NOMO-1 treated with dmso at 0.1 percent for 144 hours (cell line): ENCODE data around the gene NPY4R.
"Not testable (repeated sequence)": the region's sequence is repeated elsewhere in the genome, so short reads cannot be mapped to it uniquely, and the experiment has no call there.

Experiments used
- DNase-seq: peaks from one replicate; lab custom pipeline; 2025; ENCODE audit not compliant: unreplicated experiment; lab: John Stamatoyannopoulos, UW

Gene NPY4R

GRCh38 chr10:46457071-46457470, 8.7 kb downstream of the NPY4R start:
- DNase-seq = not testable (repeated sequence)

DNA sequence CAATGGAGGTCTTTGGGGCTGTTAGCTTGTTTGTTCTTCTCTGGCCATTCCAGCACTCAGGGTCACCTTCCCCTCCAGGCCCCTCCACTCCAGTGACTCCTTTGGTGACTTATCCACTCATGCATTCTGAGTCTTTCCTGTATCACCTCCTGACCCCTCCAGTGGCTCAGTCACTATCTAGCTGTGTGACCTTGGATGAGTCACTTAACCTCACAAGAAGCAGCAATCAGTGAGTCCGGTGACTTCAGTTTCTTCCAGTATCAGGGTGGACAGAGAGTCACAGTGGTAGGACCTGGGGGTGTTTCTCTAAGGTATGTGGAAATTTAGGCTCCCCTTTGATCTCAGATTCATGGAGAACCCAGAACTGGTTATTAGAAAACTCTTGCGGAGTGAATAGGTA, 9.8 kb downstream of the NPY4R start:
- not testable (repeated sequence) for DNase-seq

DNA sequence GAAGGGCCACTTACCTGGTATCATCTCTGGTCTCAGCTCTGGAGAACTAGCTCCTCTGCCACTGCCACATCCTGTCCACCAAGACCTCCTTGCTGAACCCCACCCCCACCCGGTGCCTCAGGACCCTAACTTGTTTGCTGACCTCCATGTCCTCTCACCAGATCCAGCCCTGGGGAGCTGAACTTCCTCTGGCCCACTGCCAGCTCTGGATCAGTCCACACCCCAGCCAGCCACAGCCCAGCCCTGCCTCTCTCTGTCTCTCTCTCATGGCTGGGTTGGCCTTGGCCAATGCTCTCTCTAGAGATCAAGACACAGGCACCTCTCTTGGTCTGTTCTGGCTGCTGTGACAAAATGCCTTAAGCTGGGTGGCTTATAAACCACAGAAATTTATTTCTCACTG, 14.4 kb downstream of the NPY4R start:
- DNase-seq = not testable (repeated sequence)

DNA sequence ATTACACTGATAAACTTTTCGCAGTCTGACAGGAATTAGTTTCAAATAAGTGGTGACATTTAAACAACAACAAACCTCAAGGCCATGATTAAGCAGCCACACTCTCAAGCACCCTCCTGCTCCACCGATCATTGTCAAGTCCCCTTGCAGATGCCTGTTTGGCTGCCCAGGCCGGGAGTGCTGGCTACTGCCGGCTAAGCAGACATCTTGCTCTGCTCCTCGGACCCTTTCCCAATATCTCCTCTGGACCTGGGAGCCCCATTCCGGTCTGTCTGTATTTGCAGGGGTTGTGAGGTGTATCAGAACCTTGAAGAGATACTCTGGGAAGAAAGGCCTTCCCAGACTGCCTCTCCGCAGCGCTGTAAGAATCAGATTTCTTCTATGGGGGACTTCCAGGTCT, 14.9 kb downstream of the NPY4R start:
- not testable (repeated sequence) for DNase-seq

GRCh38 chr10:46447439-46447838, 18.3 kb downstream of the NPY4R start:
- DNase-seq = not testable (repeated sequence)

GRCh38 chr10:46445389-46446122, 20.2 kb downstream of the NPY4R start:
- DNase-seq = not testable (repeated sequence)

- not testable (repeated sequence) for DNase-seq
Measured at GRCh38 chr10:46443422-46443821, 22.3 kb downstream of the NPY4R start.

DNA sequence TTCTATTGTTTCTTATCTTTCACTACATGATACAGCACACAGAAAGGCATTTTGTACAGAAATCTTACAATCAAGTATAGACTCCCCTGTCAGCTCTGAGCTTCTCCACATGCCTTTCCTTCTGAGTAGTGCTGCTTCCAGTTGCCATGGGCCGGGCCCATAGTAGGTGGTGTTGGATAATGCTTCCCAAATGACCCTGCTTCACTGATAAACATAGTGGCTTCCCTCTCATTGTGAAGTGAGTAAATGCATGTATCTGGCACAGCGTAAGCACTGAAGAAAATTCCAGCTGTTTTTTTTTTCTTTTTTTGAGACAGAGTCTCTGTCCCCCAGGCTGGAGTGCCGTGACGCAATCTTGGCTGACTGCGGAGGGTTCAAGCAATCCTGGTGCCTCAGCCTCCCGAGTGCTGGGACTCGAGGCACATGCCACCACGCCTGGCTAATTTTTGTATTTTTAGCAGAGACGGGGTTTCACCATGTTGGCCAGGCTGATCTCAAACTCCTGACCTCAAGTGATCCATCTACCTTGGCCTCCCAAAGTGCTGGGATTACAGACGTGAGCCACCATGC, 23.0 kb downstream of the NPY4R start:
- not testable (repeated sequence) for DNase-seq

- not testable (repeated sequence) for DNase-seq
Measured at GRCh38 chr10:46441837-46442278, 23.9 kb downstream of the NPY4R start.

GRCh38 chr10:46440942-46441341, 24.8 kb downstream of the NPY4R start:
- DNase-seq = not testable (repeated sequence)

DNA sequence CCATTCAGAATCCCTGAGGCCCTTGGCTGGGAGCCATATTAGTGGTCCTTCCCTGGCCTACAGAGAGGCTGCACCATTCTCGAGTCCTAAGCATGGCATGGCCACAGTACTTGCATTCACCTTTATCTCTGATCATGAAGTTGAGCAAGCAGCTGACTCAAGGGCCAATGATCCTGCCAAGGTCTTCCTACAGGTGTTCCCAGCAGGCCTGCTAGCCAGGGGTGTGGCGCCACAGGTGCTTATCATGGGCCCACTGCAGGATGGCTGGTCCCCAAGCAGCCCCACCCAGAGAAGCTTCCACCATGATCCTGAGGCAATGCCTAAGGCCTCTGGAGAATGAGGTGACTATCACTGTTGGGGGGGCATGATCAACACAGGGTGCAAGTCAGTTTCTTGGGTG, 42.2 kb downstream of the NPY4R start:
- not testable (repeated sequence) for DNase-seq

DNA sequence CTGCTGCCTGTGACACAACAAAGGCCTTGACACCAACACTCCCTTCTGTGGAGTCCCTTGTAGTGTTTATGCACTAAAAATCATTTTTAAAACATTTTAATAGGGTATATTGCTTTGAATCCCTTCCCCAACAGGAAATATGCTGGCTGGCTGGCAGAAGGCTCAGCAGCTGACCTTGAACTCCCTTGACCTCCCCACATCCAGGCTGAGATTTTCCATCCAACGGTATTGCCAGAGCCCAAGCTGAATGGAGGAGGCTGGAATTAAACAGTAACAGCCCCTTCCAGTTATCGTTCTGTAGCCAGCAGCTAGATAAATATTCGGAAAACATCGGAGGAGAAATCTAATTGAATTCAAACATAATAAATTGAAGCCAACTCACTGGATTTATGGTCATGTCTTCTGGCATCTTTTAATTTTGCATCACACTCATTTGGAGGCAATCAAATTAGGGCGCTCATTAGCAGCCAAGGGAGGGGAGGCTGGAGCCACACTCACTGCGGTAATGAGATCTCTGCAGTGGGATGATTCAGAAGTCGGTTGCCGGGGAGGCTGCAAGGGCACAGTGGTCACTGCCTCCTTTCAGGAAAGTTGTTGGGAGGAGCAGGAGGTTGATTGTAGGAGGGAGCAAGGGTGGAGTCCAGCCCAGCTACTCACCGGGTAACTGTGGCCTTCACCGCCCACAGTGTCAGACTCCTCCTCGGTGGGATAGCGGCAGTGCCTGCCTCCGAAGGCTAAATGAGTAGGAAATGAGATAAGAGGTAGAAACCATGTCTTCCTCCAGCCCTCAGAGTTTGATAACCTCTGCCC, 46.0 kb downstream of the NPY4R start:
- DNase-seq = not testable (repeated sequence)

GRCh38 chr10:46418283-46418682, 47.5 kb downstream of the NPY4R start:
- not testable (repeated sequence) for DNase-seq

DNA sequence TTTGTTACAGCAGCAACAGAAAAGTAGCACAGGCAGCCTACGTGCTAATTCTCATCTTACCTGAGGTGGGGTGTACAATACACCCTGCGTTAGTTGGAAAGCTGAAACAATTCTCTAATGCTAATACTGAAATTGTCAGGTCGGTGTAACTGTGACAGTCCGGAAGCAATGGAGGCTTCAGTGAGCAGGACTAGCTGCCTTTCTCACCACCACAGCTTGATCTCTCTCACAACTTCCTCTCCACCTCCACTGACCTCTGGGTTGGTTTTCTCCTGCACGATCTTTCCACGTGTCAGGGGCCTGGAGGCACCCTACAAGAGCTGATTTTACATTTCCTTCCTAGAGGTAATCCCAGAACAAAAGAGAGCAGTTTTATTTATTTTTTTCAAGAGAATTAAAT, 50.5 kb downstream of the NPY4R start:
- DNase-seq = not testable (repeated sequence)

- DNase-seq = not testable (repeated sequence)
Measured at GRCh38 chr10:46412665-46413064, 53.1 kb downstream of the NPY4R start.

DNA sequence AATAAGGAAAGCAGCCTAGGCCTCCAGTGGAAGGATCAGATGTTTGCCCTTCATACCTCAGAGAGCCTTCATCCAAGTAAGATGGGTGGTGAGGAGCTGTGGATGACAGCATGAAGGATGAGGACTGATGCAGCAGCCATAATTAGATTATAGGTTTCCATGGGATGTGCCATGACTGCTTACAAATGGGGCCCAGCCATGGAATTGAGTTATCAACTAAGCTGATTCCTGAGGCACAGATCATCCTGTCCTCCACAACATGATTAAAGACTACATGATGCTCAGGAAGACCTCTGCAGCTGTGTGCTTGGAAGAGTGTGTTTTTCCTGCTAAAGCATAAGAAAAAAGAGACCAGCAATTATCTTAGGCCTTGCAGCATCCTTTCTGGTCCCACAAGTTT, 54.6 kb downstream of the NPY4R start:
- not testable (repeated sequence) for DNase-seq
